Measurements from ENCODE around the gene UIMC1.

- TF ChIP-seq GATA3 (IDR thresholded peaks at IDR 0.05; ENCODE audit: low read depth, low read length), result no peak
- TF ChIP-seq GATA2 (IDR thresholded peaks at IDR 0.05; ENCODE audit: low read depth, low read length), result no peak
Observed at GRCh38 chr5:177003649-177004048, 2.9 kb downstream of the UIMC1 start.
